ENCODE measurements around the gene WNT9B. TPM values are rescaled to one million over a fixed set of nuclear protein-coding genes. Genes with fewer than 3 reads are reported as not detected.

WNT9B gene
- total and polyA plus RNA-seq, 2 experiments from 2014 or later, result 0.17 TPM; not detected in 1

DNA sequence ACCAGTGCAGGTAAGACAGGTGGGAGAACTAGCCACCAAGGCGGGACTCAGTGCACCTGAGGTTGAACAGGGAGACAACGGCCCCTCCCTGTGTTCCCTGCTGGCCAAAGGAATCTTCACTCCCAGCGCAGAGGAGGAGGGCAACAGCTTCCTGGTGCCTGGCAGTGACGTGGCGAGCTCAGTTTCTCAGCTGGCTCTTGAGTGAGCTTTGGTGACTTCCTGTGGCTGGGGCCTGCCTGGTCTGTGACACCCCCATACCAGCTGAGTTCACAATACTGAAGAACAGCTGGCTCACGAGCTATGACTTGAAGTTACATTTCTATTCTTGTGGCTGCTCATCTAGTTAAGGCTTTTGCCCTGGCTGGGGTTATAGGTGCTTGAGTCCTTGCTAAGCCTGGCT, 26.1 kb downstream of the WNT9B start (continued):
- TF ChIP-seq, protein P1, sequence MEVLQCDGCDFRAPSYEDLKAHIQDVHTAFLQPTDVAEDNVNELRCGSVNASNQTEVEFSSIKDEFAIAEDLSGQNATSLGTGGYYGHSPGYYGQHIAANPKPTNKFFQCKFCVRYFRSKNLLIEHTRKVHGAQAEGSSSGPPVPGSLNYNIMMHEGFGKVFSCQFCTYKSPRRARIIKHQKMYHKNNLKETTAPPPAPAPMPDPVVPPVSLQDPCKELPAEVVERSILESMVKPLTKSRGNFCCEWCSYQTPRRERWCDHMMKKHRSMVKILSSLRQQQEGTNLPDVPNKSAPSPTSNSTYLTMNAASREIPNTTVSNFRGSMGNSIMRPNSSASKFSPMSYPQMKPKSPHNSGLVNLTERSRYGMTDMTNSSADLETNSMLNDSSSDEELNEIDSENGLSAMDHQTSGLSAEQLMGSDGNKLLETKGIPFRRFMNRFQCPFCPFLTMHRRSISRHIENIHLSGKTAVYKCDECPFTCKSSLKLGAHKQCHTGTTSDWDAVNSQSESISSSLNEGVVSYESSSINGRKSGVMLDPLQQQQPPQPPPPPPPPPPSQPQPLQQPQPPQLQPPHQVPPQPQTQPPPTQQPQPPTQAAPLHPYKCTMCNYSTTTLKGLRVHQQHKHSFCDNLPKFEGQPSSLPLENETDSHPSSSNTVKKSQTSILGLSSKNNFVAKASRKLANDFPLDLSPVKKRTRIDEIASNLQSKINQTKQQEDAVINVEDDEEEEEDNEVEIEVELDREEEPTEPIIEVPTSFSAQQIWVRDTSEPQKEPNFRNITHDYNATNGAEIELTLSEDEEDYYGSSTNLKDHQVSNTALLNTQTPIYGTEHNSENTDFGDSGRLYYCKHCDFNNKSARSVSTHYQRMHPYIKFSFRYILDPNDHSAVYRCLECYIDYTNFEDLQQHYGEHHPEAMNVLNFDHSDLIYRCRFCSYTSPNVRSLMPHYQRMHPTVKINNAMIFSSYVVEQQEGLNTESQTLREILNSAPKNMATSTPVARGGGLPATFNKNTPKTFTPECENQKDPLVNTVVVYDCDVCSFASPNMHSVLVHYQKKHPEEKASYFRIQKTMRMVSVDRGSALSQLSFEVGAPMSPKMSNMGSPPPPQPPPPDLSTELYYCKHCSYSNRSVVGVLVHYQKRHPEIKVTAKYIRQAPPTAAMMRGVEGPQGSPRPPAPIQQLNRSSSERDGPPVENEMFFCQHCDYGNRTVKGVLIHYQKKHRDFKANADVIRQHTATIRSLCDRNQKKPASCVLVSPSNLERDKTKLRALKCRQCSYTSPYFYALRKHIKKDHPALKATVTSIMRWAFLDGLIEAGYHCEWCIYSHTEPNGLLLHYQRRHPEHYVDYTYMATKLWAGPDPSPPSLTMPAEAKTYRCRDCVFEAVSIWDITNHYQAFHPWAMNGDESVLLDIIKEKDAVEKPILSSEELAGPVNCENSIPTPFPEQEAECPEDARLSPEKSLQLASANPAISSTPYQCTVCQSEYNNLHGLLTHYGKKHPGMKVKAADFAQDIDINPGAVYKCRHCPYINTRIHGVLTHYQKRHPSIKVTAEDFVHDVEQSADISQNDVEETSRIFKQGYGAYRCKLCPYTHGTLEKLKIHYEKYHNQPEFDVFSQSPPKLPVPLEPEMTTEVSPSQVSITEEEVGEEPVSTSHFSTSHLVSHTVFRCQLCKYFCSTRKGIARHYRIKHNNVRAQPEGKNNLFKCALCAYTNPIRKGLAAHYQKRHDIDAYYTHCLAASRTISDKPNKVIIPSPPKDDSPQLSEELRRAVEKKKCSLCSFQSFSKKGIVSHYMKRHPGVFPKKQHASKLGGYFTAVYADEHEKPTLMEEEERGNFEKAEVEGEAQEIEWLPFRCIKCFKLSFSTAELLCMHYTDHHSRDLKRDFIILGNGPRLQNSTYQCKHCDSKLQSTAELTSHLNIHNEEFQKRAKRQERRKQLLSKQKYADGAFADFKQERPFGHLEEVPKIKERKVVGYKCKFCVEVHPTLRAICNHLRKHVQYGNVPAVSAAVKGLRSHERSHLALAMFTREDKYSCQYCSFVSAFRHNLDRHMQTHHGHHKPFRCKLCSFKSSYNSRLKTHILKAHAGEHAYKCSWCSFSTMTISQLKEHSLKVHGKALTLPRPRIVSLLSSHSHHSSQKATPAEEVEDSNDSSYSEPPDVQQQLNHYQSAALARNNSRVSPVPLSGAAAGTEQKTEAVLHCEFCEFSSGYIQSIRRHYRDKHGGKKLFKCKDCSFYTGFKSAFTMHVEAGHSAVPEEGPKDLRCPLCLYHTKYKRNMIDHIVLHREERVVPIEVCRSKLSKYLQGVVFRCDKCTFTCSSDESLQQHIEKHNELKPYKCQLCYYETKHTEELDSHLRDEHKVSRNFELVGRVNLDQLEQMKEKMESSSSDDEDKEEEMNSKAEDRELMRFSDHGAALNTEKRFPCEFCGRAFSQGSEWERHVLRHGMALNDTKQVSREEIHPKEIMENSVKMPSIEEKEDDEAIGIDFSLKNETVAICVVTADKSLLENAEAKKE (CRISPR knock-in tag; IDR thresholded peaks at IDR 0.05), result no peak
- TF ChIP-seq, protein P2, sequence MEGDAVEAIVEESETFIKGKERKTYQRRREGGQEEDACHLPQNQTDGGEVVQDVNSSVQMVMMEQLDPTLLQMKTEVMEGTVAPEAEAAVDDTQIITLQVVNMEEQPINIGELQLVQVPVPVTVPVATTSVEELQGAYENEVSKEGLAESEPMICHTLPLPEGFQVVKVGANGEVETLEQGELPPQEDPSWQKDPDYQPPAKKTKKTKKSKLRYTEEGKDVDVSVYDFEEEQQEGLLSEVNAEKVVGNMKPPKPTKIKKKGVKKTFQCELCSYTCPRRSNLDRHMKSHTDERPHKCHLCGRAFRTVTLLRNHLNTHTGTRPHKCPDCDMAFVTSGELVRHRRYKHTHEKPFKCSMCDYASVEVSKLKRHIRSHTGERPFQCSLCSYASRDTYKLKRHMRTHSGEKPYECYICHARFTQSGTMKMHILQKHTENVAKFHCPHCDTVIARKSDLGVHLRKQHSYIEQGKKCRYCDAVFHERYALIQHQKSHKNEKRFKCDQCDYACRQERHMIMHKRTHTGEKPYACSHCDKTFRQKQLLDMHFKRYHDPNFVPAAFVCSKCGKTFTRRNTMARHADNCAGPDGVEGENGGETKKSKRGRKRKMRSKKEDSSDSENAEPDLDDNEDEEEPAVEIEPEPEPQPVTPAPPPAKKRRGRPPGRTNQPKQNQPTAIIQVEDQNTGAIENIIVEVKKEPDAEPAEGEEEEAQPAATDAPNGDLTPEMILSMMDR (conservative IDR thresholded peaks at IDR 0.05; ENCODE audit: low read depth in 2 of 2), result no peak
- TF ChIP-seq ZNF331 (CRISPR knock-in tag; IDR thresholded peaks at IDR 0.05; ENCODE audit: low read depth), result no peak
- no peak for TF ChIP-seq ZNF114 (CRISPR knock-in tag; IDR thresholded peaks at IDR 0.05)
- no peak for TF ChIP-seq NANOG (IDR thresholded peaks at IDR 0.05; ENCODE audit: borderline replicate concordance)
- no peak for TF ChIP-seq EZH2 (IDR thresholded peaks at IDR 0.05; ENCODE audit: low read depth, unreplicated experiment)

DNA sequence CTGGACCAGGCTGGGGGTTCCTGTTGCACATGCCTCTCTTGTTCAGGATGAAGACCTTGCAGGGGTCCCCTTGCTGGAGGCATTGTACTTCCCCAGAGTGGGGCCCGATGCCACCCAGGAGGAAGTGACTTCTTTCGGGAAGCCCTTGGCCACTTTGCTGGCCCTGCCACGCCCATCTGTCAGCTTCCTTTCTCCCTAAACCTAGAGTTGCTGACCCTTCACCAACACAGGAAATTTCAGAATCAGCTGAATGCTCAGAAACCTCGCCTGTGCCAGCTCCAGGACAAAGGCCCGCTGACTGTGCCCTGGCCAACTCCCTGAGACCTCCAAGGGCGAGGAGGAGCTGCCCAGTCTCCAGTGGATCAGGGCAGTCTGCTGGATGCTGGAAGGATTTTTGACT, 26.7 kb downstream of the WNT9B start:
- H3K79me2 ChIP-seq (replicated peaks; ENCODE audit: insufficient read depth), result no peaks in the 10 kb centered on the region
- H3K4me3 ChIP-seq, result no peak overlapping the region
- ATAC-seq, result no peak
- H3F3A ChIP-seq (replicated peaks; ENCODE audit: low read depth), result no peaks in the 10 kb centered on the region
- no peaks in the 10 kb centered on the region for H3K4me1 ChIP-seq (ENCODE audit: insufficient read depth)
- Mint-ChIP-seq H3K27me3 (ENCODE audit: insufficient read depth, low read depth, poor library complexity) (peaks cover 6% of the 10 kb centered on the region), H3K27ac (no peak overlapping the region), H3K4me1 (no peaks in the 10 kb centered on the region), H3K36me3 (ENCODE audit: low read depth) (no peaks in the 10 kb centered on the region), H3K9me3 (no peaks in the 10 kb centered on the region), H3K4me3 (no peak overlapping the region)
- no peaks in the 10 kb centered on the region for H3K36me3 ChIP-seq (ENCODE audit: insufficient read depth)
- no peak for DNase-seq (ENCODE audit: low spot score)
- no peaks in the 10 kb centered on the region for H3K27me3 ChIP-seq (ENCODE audit: insufficient read depth)
- H2AFZ ChIP-seq, result no peak overlapping the region
- H3K9me2 ChIP-seq (ENCODE audit: insufficient read depth), result no peaks in the 10 kb centered on the region
- no peak overlapping the region for H3K27ac ChIP-seq (ENCODE audit: low read depth)
- no peaks in the 10 kb centered on the region for H4K20me1 ChIP-seq (replicated peaks; ENCODE audit: insufficient read depth)
- no peak overlapping the region for H3K4me2 ChIP-seq
- TF ChIP-seq, protein P1 (CRISPR knock-in tag; IDR thresholded peaks at IDR 0.05), result no peak
- no peak for TF ChIP-seq JUNB (IDR thresholded peaks at IDR 0.05; ENCODE audit: unreplicated experiment)
- TF ChIP-seq STAT1 (IDR thresholded peaks at IDR 0.05; ENCODE audit: unreplicated experiment), result no peak
- no peak for TF ChIP-seq EZH2phosphoT487 (IDR thresholded peaks at IDR 0.05; ENCODE audit: unreplicated experiment)
- TF ChIP-seq EZH2 (IDR thresholded peaks at IDR 0.05; ENCODE audit: low read depth, unreplicated experiment), result no peak

All from GM23338 (cell line).